Measurements from ENCODE around the gene ORM1.
A peak's percentile ranks its signal among the peaks of the same experiment; 100 is the strongest.

Gene ORM1

GRCh38 chr9:114336157-114336556, 13.3 kb downstream of the ORM1 start:
- in situ Hi-C loops (cut with MboI; ENCODE audit: low pct_unique_long_range_greater_than_20kb, low sequenced_read_pairs): no loop called here
- DNase-seq: no peak

GRCh38 chr9:114336699-114337395, 13.9 kb downstream of the ORM1 start:
- in situ Hi-C loops (cut with MboI; ENCODE audit: low pct_unique_long_range_greater_than_20kb, low sequenced_read_pairs): no loop called here
- no peak for DNase-seq

- in situ Hi-C loops (cut with MboI; ENCODE audit: low pct_unique_long_range_greater_than_20kb, low sequenced_read_pairs): no loop called here
- no peak for DNase-seq
Observed at GRCh38 chr9:114338187-114338586, 15.3 kb downstream of the ORM1 start.

DNA sequence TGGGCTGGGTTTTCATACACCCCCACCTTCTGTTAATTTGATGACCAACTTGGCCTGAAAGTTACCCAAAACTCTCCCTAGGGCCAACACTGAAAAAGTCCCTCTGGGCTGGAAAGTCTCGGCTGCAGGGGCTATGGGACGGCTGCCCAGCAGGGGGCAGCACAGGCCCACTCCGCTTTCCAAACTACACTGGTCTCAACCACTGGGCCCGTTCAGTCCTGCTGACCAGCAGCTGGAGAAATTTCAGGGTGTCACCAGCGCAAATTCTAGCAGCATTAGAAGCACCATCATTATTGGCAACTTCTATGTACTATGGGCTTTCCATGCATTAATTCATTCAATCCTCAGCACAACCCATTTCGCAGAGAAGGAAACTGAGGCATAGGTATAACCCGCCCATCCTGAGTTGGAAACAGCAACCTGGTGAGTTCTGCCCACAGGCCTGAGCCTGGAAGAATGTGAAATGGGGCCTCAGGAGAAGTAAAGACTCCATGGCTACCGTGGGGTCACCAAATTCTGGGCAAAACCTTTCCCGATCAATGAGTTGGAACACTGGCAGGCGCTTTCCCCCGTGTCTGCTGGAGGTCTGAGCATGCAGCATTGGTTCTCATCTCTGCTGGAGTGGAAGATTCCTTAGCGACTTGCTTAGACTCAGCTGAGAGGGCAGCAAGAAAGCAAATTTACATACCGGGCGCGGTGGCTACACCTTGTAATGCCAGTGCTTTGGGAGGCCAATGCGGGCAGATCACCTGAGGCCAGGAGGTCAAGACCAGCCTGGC, 16.4 kb downstream of the ORM1 start:
- peak; percentile 55 for DNase-seq
- in situ Hi-C loops (cut with MboI; ENCODE audit: low pct_unique_long_range_greater_than_20kb, low sequenced_read_pairs): no loop called here

DNA sequence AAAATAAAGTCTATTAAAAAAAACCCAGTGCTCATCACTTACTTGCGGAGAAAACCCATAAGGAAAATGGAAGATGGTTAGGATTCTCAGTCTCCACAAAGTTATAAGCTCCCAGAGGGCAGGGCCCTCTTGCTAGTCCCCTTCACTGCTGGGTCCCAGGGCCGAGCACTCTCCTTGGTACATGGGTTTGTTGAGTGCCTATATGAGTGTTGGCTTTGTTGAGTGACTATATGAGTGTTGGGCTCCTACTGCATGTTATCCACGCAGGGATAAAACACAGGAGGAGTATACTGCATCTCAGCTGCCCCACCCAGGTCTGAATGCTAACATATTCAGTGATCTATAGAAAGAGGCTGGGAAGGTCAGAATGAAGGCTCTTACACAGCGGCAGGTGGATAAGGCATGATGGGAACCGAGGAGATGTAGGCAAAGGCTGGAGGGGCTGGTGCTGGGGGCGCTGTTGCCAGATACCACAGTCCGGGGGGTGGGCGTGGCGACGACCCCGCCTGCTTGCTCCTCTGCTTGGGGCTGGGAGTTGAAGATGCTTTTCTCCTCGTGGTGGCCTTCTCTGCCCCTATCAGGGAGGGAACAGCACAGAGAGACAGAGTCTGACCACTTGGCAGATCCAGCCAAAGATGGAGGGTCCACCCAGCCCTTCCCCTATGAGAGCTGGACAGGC, 18.4 kb downstream of the ORM1 start:
- in situ Hi-C loops (cut with MboI; ENCODE audit: low pct_unique_long_range_greater_than_20kb, low sequenced_read_pairs): no loop called here
- DNase-seq: no peak

GRCh38 chr9:114341991-114342390, 19.1 kb downstream of the ORM1 start:
- DNase-seq: no peak
- in situ Hi-C loops (cut with MboI; ENCODE audit: low pct_unique_long_range_greater_than_20kb, low sequenced_read_pairs): no loop called here

DNA sequence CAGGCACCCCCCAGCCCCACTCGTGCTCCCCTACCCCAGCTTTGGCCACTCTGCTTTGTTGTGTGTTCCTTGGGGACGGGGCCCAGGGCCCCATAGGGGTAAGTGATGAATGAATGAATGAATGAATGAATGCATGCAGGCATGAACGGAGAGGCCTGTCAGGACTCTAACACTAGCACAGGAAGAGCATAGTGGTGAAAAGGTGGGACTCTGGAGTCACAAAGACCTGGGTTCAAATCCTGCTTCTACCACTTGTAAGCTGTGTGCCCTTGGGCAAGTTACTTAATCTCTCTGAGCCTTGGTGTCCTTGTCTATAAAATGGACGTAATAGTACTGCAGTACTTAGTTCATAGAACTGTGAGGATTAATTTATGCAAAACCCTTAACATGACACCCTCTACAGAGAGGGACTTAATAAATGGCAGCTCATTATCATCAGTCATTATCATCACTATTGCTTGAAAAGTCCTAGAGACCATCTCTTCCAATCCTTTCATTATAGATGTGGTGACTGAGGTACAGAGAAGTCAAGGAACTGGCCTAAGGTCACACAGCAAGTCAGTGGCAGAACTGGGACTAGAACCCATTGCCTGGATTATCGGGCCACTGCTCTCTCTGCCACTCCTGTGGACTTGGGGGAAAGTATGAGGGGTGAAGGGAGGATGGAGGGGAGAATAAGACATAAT, 20.0 kb downstream of the ORM1 start:
- in situ Hi-C loops (cut with MboI; ENCODE audit: low pct_unique_long_range_greater_than_20kb, low sequenced_read_pairs): no loop called here
- no peak for DNase-seq

DNA sequence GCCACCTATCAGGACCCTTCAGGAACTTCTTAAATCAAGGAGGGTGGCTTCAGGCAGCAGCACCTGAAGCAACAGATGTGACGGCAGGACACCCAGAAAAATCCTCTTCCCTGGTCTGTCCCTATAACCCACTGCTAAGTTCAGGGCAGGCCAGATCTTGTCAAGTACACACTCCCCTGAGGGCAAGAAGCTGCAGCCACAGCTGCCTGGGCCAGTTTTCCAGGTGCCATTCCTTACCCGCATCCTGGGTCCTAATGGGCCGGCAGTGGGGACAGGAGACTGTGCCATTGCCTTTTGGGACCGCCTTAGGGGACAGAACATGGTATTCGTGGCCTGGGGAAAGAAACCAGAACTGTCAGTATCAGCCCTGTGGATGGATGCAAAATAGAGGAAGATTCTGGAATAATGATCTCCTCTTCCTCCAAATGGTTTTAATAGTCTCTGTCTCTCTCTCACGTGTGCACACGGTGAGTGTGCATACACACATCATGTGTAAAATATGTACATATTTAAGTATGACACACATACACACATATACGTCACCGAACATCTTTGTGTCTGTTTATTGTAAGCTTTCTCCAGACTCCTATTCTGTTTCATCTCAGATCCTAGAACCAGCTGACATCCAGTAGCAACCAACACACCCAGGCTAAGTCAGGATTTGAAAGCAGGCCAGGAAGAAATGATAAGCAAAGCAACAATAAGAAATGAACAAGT, 20.7 kb downstream of the ORM1 start:
- in situ Hi-C loops (cut with MboI; ENCODE audit: low pct_unique_long_range_greater_than_20kb, low sequenced_read_pairs): no loop called here
- DNase-seq: no peak

DNA sequence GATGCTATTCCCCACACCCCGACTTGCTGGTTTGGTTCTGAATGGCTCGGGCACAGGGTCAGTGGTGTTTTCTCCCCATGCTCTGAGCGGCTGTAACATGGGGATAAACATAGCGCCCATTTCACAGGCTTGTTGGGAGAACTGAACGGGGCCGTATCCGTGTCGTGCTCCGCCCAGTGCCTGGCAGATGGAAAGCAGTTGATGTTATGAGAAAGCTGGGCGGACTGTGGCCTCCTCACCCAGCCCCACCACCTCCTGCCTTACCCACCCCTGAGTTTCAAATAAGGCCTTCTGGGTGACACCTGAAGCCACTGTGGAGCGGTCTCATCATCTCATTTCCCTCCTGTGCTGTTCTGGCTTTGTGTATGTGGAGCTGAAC, 21.3 kb downstream of the ORM1 start:
- no peak for DNase-seq
- in situ Hi-C loops (cut with MboI; ENCODE audit: low pct_unique_long_range_greater_than_20kb, low sequenced_read_pairs): no loop called here

DNA sequence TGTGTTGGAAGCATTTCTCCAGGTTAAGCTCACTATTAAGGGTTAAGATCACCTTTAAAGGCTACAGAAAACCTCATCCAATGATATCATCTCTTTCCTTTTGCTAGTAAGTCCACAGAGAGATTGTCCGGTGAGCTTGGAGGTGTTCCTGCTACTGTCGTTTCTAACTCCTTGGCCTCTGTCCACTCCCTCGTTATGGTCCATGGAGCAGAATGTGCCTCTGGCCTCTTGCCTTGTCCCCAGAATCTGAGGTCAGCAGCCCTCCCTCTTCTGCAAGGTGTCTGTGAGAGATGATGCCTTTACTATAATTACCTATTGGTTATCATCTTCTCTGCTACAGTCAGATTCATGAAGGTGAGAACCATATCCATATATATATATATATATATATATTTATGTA, 21.8 kb downstream of the ORM1 start:
- no peak for DNase-seq
- in situ Hi-C loops (cut with MboI; ENCODE audit: low pct_unique_long_range_greater_than_20kb, low sequenced_read_pairs): no loop called here

- in situ Hi-C loops (cut with MboI; ENCODE audit: low pct_unique_long_range_greater_than_20kb, low sequenced_read_pairs): no loop called here
Observed at GRCh38 chr9:114345493-114346065, 22.7 kb downstream of the ORM1 start.

GRCh38 chr9:114346146-114346545, 23.2 kb downstream of the ORM1 start:
- no peak for DNase-seq
- in situ Hi-C loops (cut with MboI; ENCODE audit: low pct_unique_long_range_greater_than_20kb, low sequenced_read_pairs): no loop called here

More at GRCh38 chr9:114345493-114346065, 22.7 kb downstream of the ORM1 start:
- no peak for DNase-seq

DNA sequence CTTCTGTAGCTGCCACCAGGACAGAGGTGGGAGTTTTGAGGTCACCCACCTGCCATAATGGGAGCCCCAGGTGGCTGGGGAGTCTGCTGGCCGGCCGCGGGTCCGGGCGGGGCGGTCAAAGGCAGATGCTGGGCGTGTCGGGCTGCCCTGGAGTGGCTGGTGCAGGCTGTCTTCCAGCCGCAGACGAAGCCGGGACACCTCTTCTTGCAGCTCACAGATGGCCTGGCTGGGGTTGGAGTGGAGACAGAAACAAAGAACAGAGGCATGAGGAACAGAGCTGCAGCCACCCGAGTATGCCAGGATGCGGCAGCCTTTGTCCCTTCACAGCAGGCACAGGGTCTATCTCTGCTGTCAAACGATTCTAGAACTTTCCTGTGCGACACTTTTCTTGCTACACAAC, 24.8 kb downstream of the ORM1 start:
- in situ Hi-C loops (cut with MboI; ENCODE audit: low pct_unique_long_range_greater_than_20kb, low sequenced_read_pairs): no loop called here
- no peak for DNase-seq

- in situ Hi-C loops (cut with MboI; ENCODE audit: low pct_unique_long_range_greater_than_20kb, low sequenced_read_pairs): no loop called here
- no peak for DNase-seq
Observed at GRCh38 chr9:114348261-114348905, 25.5 kb downstream of the ORM1 start.

DNA sequence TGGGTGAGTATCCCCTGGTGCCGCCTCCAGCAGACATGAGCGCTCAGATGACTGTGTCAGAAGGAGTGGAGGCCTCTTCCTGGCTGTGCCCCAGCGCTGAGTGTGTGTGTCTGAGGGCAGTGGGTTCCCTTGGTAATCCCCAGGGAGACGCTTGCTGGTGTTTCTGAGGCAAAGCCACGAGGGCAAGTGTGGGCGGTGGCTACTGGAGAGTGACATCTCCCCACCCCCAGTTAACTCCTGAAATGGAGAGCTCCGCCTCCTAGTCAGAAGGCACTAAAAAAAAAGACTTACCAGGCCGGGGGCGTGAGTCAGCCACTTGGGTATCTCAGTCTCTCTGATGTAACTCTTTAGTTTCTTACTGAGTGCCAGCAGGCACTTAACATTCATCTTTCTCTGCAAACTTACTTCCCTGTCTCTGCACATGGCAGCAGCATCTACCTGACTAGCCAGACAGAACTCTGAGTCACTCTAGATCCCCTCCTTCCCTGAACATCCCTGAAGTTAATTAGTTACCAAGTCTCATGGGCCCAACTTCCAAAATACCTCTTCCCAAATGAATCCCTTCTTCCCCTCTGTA, 26.1 kb downstream of the ORM1 start:
- in situ Hi-C loops (cut with MboI; ENCODE audit: low pct_unique_long_range_greater_than_20kb, low sequenced_read_pairs): no loop called here
- DNase-seq: peak; percentile 65

DNA sequence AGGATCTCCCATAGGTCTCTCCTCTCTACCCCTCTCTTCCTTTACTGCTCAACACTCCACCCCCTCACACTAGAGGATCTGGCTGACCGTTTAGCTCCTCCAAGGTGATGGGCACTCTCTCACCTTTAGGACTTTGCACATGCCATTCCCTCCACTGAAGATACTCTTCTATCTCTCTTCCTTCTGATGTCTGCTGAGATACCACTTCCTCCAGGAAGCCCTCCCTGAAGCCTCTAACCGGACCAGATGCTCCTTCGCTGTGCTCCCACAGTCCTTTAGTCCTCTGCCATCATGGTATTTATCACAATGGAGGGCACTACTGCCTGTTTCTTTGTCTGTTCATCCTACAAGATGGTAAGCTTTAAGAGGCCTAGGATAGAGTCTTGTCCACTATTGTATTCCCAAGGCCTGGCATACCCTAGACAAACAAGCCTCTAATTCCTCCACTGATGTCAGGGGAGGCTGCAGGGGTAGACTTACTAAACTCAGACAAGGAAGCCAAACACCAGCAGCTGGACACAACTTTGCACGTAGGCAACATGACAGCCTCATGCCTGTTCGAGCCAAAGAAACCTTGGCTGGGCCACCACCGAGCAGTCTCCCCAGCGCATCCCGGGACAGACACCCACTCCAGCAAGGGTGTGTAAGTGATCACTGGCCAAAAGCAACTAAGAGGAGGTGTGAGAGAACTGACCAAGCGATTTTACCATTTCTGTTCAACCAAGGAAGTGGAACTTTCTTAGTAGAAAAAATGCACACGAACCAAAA, 27.0 kb downstream of the ORM1 start:
- no peak for DNase-seq
- in situ Hi-C loops (cut with MboI; ENCODE audit: low pct_unique_long_range_greater_than_20kb, low sequenced_read_pairs): no loop called here

- no peak for DNase-seq
- in situ Hi-C loops (cut with MboI; ENCODE audit: low pct_unique_long_range_greater_than_20kb, low sequenced_read_pairs): no loop called here
Observed at GRCh38 chr9:114350636-114351401, 27.9 kb downstream of the ORM1 start.

Data from KBM-7 (cell line).